ENCODE results near the gene ZNF318.

GRCh38 chr6:43402820-43403219, 33.4 kb upstream of the ZNF318 start:
- TF ChIP-seq EP300 (IDR thresholded peaks at IDR 0.05): no peak
- no peak for TF ChIP-seq CTCF (IDR thresholded peaks at IDR 0.05)
- no peak for TF ChIP-seq POLR2A (IDR thresholded peaks at IDR 0.05)

All from ovary (tissue), 3 donors.